Tibial nerve (tissue), 4 donors: ENCODE measurements around the gene NT5C2. TPM values are rescaled to one million over a fixed set of nuclear protein-coding genes. Genes with fewer than 3 reads are reported as not detected.
A peak's percentile ranks its signal among the peaks of the same experiment; 100 is the strongest.
"Not testable (repeated sequence)": the region's sequence is repeated elsewhere in the genome, so short reads cannot be mapped to it uniquely, and the experiment has no call there.

Experiments used
- DNase-seq, 2 donors: peaks; one replicate each; pipeline ENCODE4 v3.0.0-alpha.2; 2019; ENCODE audit warnings: low spot score in 2 of 2
- H3K27ac ChIP-seq, 4 donors: fragments of 200-600 bp; sonication (generic) in 3 of 4; one replicate each; pipeline ENCODE4 v1.5.1; 2017 to 2019; ENCODE audit warnings: mild to moderate bottlenecking in 1 of 4
- H3K27me3 ChIP-seq, 2 donors: fragments of 200-600 bp; sonication (generic) in 1 of 2; one replicate each; pipeline versions ENCODE4 v1.5.1 to v1.6.0; 2017 to 2019
- H3K36me3 ChIP-seq, 3 donors: fragments of 200-600 bp; sonication (generic); one replicate each; pipeline ENCODE4 v1.5.1; 2018 to 2019
- H3K4me1 ChIP-seq, 4 donors: fragments of 200-600 bp; sonication (generic) in 3 of 4; one replicate each; pipeline ENCODE4 v1.5.1; 2017 to 2019
- H3K4me3 ChIP-seq, 4 donors: fragments of 200-600 bp; sonication (generic) in 3 of 4; one replicate each; pipeline ENCODE4 v1.5.1; 2017 to 2019; ENCODE audit warnings: mild to moderate bottlenecking in 1 of 4, moderate library complexity in 1 of 4
- H3K9me3 ChIP-seq, 4 donors: fragments of 200-600 bp; sonication (generic) in 3 of 4; one replicate each; pipeline ENCODE4 v1.5.1; 2017 to 2019
- EP300 ChIP-seq, 2 donors: sonication (generic); formaldehyde crosslinking; IDR thresholded peaks; one replicate each; pipeline ENCODE4 v1.6.1; 2017; ENCODE audit warnings: antibody characterized with exemption in 2 of 2, mild to moderate bottlenecking in 1 of 2
- POLR2A ChIP-seq, 2 donors: fragments of 450-650 bp; IDR thresholded peaks; one replicate each; pipeline ENCODE4 v1.6.1; 2017; ENCODE audit warnings: antibody characterized with exemption in 2 of 2, mild to moderate bottlenecking in 2 of 2, moderate library complexity in 2 of 2
- WGBS, 2 donors: methylation state at CpG; one replicate each; pipeline ENCODE4 v1.1.5; 2018; 5-methylcytosine and 5-hydroxymethylcytosine counted together
- total RNA-seq, 4 donors: library from RNA; depleted of rRNA; stranded (reverse); fragments of >200 nt; gene quantifications; one replicate each; pipeline ENCODE4 v1.1.0, GENCODE V29; 2016
- TF ChIP-seq, protein P1 (sequence below), 5 experiments: fragments of 200-600 bp in 3 of 5; fragments of 450-650 bp in 2 of 5; sonication (generic) in 3 of 5; IDR thresholded peaks; one replicate each; pipeline ENCODE4 v1.5.1; 2016 to 2019; ENCODE audit warnings: antibody characterized with exemption in 5 of 5, mild to moderate bottlenecking in 3 of 5, moderate library complexity in 2 of 5

NT5C2 gene
- total RNA-seq, 4 donors from 2014 or later, result 52.2 to 82.8 (median 72.4) TPM

DNA sequence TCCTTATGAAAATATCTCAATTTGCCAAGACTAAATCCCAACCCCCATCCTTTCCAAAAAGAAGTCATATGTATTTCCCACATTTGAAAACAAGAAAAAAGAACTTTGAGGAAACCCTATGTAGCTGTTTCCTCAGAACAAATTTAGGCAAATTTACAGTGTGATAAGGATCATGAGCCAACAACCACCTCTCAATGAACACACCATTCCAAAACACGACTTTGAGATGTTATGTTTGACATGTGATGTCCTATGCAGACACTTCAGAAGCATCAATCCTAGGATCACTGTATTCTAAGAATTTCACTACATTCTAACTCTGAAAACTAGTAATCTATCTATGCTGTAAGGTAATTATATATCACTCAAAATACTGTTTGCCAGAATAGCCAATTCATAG, 62.2 kb downstream of the NT5C2 start:
- no peak for DNase-seq
- Histone ChIP-seq H3K27ac (no peak overlapping the region), H3K9me3 (no peaks in the 10 kb centered on the region), H3K27me3 (no peaks in the 10 kb centered on the region), H3K4me3 (no peak overlapping the region), H3K36me3 (peaks cover 0 to 42% (median 0%) of the 10 kb centered on the region in 3 donors), H3K4me1 (peaks cover 0 to 10% (median 1%) of the 10 kb centered on the region in 4 donors)
- 74 to 88% methylated on average over 1 of the region's 1 CpG for WGBS, 2 donors
- no peak for TF ChIP-seq POLR2A (IDR thresholded peaks at IDR 0.05)
- TF ChIP-seq EP300 (IDR thresholded peaks at IDR 0.05), result no peak
- TF ChIP-seq, protein P1, sequence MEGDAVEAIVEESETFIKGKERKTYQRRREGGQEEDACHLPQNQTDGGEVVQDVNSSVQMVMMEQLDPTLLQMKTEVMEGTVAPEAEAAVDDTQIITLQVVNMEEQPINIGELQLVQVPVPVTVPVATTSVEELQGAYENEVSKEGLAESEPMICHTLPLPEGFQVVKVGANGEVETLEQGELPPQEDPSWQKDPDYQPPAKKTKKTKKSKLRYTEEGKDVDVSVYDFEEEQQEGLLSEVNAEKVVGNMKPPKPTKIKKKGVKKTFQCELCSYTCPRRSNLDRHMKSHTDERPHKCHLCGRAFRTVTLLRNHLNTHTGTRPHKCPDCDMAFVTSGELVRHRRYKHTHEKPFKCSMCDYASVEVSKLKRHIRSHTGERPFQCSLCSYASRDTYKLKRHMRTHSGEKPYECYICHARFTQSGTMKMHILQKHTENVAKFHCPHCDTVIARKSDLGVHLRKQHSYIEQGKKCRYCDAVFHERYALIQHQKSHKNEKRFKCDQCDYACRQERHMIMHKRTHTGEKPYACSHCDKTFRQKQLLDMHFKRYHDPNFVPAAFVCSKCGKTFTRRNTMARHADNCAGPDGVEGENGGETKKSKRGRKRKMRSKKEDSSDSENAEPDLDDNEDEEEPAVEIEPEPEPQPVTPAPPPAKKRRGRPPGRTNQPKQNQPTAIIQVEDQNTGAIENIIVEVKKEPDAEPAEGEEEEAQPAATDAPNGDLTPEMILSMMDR (IDR thresholded peaks at IDR 0.05), result no peak

DNA sequence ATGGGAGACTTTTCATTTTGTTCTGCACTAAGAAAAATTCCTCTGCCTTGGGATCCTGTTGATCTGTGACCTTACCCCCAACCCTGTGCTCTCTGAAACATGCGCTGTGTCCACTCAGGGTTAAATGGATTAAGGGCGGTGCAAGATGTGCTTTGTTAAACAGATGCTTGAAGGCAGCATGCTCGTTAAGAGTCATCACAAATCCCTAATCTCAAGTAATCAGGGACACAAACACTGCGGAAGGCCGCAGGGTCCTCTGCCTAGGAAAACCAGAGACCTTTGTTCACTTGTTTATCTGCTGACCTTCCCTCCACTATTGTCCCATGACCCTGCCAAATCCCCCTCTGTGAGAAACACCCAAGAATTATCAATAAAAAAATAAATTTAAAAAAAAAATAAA, 62.9 kb downstream of the NT5C2 start:
- 76 to 79% methylated on average over 5 of the region's 5 CpGs for WGBS, 2 donors

DNA sequence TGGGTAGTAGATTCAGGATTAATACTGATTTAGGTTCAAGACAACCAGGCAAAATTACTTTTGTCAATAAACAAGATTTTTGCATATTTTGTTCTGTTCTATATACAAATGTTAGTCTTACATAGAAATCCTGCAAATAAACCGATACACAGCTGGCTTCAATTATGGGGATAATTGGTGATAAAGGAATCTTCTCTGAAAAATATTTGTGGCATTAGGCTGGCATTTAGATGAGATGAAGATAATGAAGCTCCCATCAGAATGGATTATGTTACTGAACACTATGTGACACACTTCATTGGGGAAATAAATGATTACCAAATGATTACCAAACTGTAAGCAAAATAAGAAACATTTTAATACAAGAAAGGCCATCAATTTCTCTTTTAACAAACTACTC, 65.8 kb downstream of the NT5C2 start:
- peaks cover 0 to 40% (median 7%) of the 10 kb centered on the region in 4 donors for H3K4me1 ChIP-seq
- no peak overlapping the region for H3K4me3 ChIP-seq
- no peak overlapping the region for H3K27ac ChIP-seq
- no peaks in the 10 kb centered on the region for H3K9me3 ChIP-seq
- no peak for TF ChIP-seq POLR2A (IDR thresholded peaks at IDR 0.05)
- TF ChIP-seq EP300 (IDR thresholded peaks at IDR 0.05), result no peak
- TF ChIP-seq, protein P1 (IDR thresholded peaks at IDR 0.05), result no peak
- no peaks in the 10 kb centered on the region for H3K27me3 ChIP-seq
- H3K36me3 ChIP-seq, result peaks cover 0 to 7% (median 0%) of the 10 kb centered on the region in 3 donors
- 82 to 87% methylated on average over 1 of the region's 1 CpG for WGBS, 2 donors
- DNase-seq, result no peak

More for the DNA sequence above, 62.9 kb downstream of the NT5C2 start:
- not testable (repeated sequence) for DNase-seq, H3K27me3 ChIP-seq, H3K9me3 ChIP-seq, H3K27ac ChIP-seq, H3K4me3 ChIP-seq
- peaks cover 0 to 34% (median 0%) of the 10 kb centered on the region in 3 donors for H3K36me3 ChIP-seq
- H3K4me1 ChIP-seq, result peaks cover 0 to 17% (median 1%) of the 10 kb centered on the region in 4 donors

DNA sequence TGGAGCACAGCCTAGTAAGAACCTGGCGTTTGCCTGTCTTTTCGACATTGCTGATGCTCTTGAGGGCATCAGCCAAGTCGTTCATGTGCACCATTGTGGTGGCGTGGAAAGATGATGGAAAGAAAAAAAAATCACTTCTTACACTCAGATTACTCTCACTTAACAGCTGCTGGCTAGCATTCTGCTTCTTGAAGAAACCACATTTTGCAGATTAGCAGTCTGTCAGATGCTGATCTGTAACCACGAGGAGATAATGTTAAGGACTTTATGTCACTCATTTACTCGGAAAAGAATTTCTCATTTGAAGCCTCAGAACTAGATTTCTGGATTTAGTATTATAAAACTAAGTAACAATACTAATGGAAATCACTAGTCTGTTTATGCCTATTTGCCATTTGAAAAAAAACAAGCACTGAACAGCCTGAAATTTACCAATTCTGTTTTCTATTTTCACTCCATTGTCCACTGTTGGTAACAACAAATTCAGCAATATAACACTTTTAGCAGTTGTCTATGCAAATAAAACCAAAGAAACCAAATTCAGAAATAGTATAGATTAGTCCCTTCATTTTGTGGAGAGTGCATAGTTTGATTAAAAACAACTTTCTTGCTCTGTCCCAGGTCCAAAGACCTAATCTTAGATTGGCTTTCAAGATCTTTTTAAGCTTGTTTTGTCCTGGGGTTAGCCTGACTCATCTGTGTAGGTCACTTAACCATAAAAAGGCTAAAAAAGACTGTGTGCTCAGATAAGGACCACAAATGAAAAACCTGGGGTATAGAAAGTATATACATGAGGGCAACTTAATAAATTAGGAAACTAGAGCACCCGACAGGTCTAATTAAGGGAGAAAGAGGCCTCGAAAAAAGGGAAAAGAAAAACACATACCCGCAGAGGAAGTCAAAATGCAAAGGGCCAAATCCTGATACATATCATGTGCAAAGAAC, 67.5 kb downstream of the NT5C2 start:
- H3K9me3 ChIP-seq, result no peaks in the 10 kb centered on the region
- peaks cover 0 to 6% (median 0%) of the 10 kb centered on the region in 3 donors for H3K36me3 ChIP-seq
- no peak overlapping the region for H3K4me3 ChIP-seq
- H3K27ac ChIP-seq, result peak overlapping the region in 1 of 4 donors; percentile 60
- TF ChIP-seq EP300 (IDR thresholded peaks at IDR 0.05), result no peak
- 78 to 81% methylated on average over 9 of the region's 9 CpGs for whole genome bisulfite sequencing, 2 donors
- H3K27me3 ChIP-seq, result no peaks in the 10 kb centered on the region
- H3K4me1 ChIP-seq, result peaks cover 0 to 57% (median 18%) of the 10 kb centered on the region in 4 donors
- no peak for DNase-seq

DNA sequence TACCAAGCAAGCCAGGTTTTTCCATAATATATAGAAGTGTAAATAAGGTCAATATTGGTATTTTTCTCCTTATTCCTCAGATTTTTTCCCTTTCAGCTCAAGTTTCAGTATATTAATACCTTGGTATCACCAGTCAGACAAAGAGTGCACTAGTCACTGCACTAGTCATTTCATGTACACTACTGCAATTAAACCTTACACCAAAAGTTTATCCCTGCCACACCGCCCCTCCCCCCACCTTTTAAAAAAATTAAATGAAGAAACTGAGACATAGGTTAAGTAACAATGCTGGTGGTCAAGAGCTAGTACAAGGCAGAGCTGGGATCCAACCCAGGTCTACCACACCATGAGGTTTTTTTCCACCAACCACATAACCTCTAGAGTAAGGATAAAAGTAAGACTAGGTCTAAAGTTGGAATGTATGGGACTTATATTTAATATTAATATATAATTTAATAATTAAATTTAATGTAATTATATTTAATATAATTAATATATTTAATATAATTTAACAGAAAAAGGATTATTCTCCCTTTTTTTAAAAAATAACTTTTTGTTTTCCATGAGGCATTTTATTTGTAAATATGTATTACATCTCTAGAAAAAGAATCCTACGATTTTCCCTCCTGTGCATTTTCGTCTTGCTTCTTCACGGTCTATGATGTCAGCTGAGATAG, 68.5 kb downstream of the NT5C2 start:
- Histone ChIP-seq H3K9me3 (no peaks in the 10 kb centered on the region), H3K27me3 (no peaks in the 10 kb centered on the region), H3K4me1 (peaks cover 0 to 67% (median 21%) of the 10 kb centered on the region in 4 donors), H3K36me3 (peaks cover 0 to 6% (median 0%) of the 10 kb centered on the region in 3 donors), H3K27ac (no peak overlapping the region), H3K4me3 (no peak overlapping the region)
- no peak for DNase-seq
- TF ChIP-seq EP300 (IDR thresholded peaks at IDR 0.05), result no peak
- TF ChIP-seq, protein P1 (IDR thresholded peaks at IDR 0.05), result no peak
- TF ChIP-seq POLR2A (IDR thresholded peaks at IDR 0.05), result no peak
- 95 to 98% methylated on average over 4 of the region's 4 CpGs for WGBS, 2 donors
